HepG2 (cell line): Measurements from ENCODE around the gene CYB5D1. TPM values are rescaled to one million over a fixed set of nuclear protein-coding genes. Genes with fewer than 3 reads are reported as not detected.

Source experiments
- CHCHD3 ChIP-seq: sonication (generic); formaldehyde crosslinking; IDR thresholded peaks from 2 replicates; pipeline ENCODE4 v1.8.0; 2022; ENCODE audit warnings: mild to moderate bottlenecking, missing genetic modification reagents, moderate library complexity
- CSRNP1 ChIP-seq: sonication (generic); formaldehyde crosslinking; IDR thresholded peaks from 2 replicates; pipeline ENCODE4 v1.8.1; 2023; ENCODE audit warnings: mild to moderate bottlenecking, missing genetic modification reagents
- FOXA1 ChIP-seq, 2 experiments: fragments of 450-650 bp in 1 of 2; sonication (generic) in 1 of 2; formaldehyde crosslinking in 1 of 2; IDR thresholded peaks; 2 replicates each; pipeline versions ENCODE4 v1.4.0 to v1.6.1; 2016 to 2020; ENCODE audit warnings: missing genetic modification reagents in 1 of 2
- HNRNPH1 ChIP-seq: fragments of 200-400 bp; formaldehyde crosslinking; optimal IDR thresholded peaks from 2 replicates; pipeline ENCODE3; 2017; ENCODE audit warnings: mild to moderate bottlenecking, low read depth, low read length
- HOXA3 ChIP-seq: sonication (generic); formaldehyde crosslinking; IDR thresholded peaks from 2 replicates; pipeline ENCODE4 v1.5.0; 2020; ENCODE audit warnings: missing genetic modification reagents
- IRX3 ChIP-seq: sonication (generic); formaldehyde crosslinking; IDR thresholded peaks from 2 replicates; pipeline ENCODE4 v1.8.1; 2023; ENCODE audit warnings: mild to moderate bottlenecking, low read depth, missing genetic modification reagents, borderline replicate concordance
- MZF1 ChIP-seq: sonication (generic); formaldehyde crosslinking; IDR thresholded peaks from 2 replicates; pipeline ENCODE4 v1.8.1; 2023; ENCODE audit warnings: mild to moderate bottlenecking, missing genetic modification reagents, borderline replicate concordance
- NFYB ChIP-seq: sonication (generic); formaldehyde crosslinking; IDR thresholded peaks from 2 replicates; pipeline ENCODE4 v1.4.0; 2020; ENCODE audit warnings: missing genetic modification reagents
- SKI ChIP-seq: fragments of 450-650 bp; IDR thresholded peaks from one replicate; pipeline ENCODE4 v1.6.1; 2018; ENCODE audit warnings: mild to moderate bottlenecking; ENCODE audit not compliant: partially characterized antibody
- SOX13 ChIP-seq, 3 experiments: fragments of 450-650 bp in 1 of 3; sonication (generic) in 1 of 3; formaldehyde crosslinking in 1 of 3; IDR thresholded peaks in 2 of 3; conservative IDR thresholded peaks in 1 of 3; 2 replicates each; pipeline versions ENCODE4 v1.5.0 to v1.6.1; 2016 to 2020; ENCODE audit warnings: antibody characterized with exemption in 1 of 3, mild to moderate bottlenecking in 1 of 3, missing compliant biosample characterization in 1 of 3, missing genetic modification reagents in 1 of 3, moderate library complexity in 1 of 3
- ZBTB10 ChIP-seq: sonication (generic); formaldehyde crosslinking; IDR thresholded peaks from 2 replicates; pipeline ENCODE4 v1.4.0; 2020; ENCODE audit warnings: missing genetic modification reagents, borderline replicate concordance
- ZBTB3 ChIP-seq: sonication (generic); formaldehyde crosslinking; IDR thresholded peaks from 2 replicates; pipeline ENCODE4 v1.4.0; 2020; ENCODE audit warnings: low read depth, mild to moderate bottlenecking, moderate library complexity, missing genetic modification reagents, borderline replicate concordance
- ZBTB34 ChIP-seq: sonication (generic); formaldehyde crosslinking; IDR thresholded peaks from 2 replicates; pipeline ENCODE4 v1.8.0; 2022; ENCODE audit warnings: mild to moderate bottlenecking, missing genetic modification reagents
- ZNF274 ChIP-seq: sonication (generic); formaldehyde crosslinking; IDR thresholded peaks from 2 replicates; pipeline ENCODE4 v1.5.1; 2020; ENCODE audit warnings: mild to moderate bottlenecking, missing genetic modification reagents
- ZNF780A ChIP-seq: sonication (generic); formaldehyde crosslinking; IDR thresholded peaks from 2 replicates; pipeline ENCODE4 v1.8.0; 2022; ENCODE audit warnings: mild to moderate bottlenecking, missing genetic modification reagents, moderate library complexity
- ZSCAN31 ChIP-seq: sonication (generic); formaldehyde crosslinking; IDR thresholded peaks from 2 replicates; pipeline ENCODE4 v1.5.0; 2020; ENCODE audit warnings: low read depth, mild to moderate bottlenecking, missing genetic modification reagents
- polyA plus RNA-seq, 8 experiments: library from polyadenylated mRNA; depleted of rRNA in 3 of 8; stranded (reverse) in 7 of 8; unstranded in 1 of 8; fragments of >200 nt; fragmentation: Illumina TruSeq in 4 of 8; extraction: Trizol in 4 of 8; gene quantifications; 2 replicates each; pipeline versions ENCODE4 v1.2.1 to v1.2.3, GENCODE V29; 2011 to 2016; ENCODE audit warnings: low read depth in 4 of 8, missing spikeins in 1 of 8, mixed read lengths in 1 of 8; ENCODE audit not compliant: insufficient read depth in 1 of 8
- total RNA-seq, 5 experiments: library from RNA; depleted of rRNA; stranded (reverse); fragments of >200 nt; fragmentation: Illumina TruSeq; extraction: Trizol; gene quantifications; 2 replicates each; pipeline ENCODE4 v1.2.3, GENCODE V29; 2016; ENCODE audit warnings: low read depth in 1 of 5
- TF ChIP-seq, protein P1 (sequence below): sonication (generic); formaldehyde crosslinking; IDR thresholded peaks from 2 replicates; pipeline ENCODE4 v1.4.0; 2020; ENCODE audit warnings: missing genetic modification reagents, low read depth, mild to moderate bottlenecking, borderline replicate concordance

Gene CYB5D1
- total and polyA plus RNA-seq, 2 of the 13 experiments (the other 11 are each of a cell fraction or from before 2014, with no cell fraction given), result 8.9 to 17.0 TPM

DNA sequence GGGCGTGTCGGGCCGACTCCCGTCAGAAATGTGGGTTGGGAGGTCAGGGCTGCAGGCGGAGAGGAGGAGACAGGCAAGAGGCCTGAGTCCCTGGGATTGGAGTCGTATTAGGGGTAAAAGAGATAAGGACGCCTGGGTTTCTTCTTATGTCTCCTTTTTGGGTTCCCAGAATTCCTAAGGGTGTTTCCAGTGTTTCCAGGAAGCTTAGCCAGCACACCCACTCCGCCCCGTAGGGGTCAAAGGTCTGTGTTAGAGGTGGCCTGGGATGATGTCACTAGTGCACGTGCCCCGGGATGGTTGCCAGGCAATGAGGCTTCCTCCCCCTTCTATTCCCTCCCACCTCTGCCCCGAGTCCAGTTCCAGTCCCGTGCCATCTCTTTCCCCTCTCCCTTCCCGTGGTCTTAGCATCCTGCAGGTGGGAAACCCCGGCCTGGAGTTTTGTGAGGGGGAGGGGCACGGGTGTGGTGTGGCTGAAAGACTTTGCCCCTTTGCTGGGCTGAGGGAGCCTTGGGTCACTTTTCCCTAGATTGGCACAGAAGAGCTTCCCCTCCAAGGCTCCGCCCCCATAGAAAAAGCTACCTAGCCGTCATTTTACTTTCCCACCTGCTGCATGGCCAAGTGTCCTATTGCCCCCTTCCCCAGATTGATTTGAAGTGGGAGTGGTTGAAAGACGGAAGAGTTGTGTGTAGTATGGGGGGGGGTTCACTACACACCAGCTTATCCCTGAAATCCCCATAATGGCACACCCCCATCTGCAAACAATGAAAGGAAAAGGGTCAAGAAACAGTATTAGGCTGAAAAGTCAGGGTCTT, 21.0 kb upstream of the CYB5D1 start (continued):
- TF ChIP-seq ZBTB34 (CRISPR knock-in tag) (peak; percentile 77; the same call in 1 of the 2 replicates), ZSCAN31 (CRISPR knock-in tag) (0 out of 2 replicates have a peak, but pooled peaks have one; percentile 33), ZBTB3 (peak; percentile 34; the same call in 1 of the 2 replicates), SOX13 (IDR thresholded peaks at IDR 0.05) (peak; percentile 78), SOX13 (CRISPR knock-in tag; conservative IDR thresholded peaks at IDR 0.05 in 1 of 2, IDR thresholded peaks at IDR 0.05 in 1 of 2) (peak in 1 of 2 experiments; percentile 82; a peak in 2 of 4 replicates), HNRNPH1 (no peak), CHCHD3 (no peak), NFYB (CRISPR knock-in tag) (peak; percentile 10; the same call in 1 of the 2 replicates), CSRNP1 (CRISPR knock-in tag) (0 out of 2 replicates have a peak, but pooled peaks have one; percentile 7), MZF1 (no peak), ZNF780A (CRISPR knock-in tag) (no peak; the same call in 1 of the 2 replicates), ZNF274 (CRISPR knock-in tag) (peak; percentile 7; the same call in 1 of the 2 replicates), HOXA3 (CRISPR knock-in tag) (peak; percentile 94), IRX3 (CRISPR knock-in tag) (no peak), FOXA1 (IDR thresholded peaks at IDR 0.05) (no peak), FOXA1 (CRISPR knock-in tag; IDR thresholded peaks at IDR 0.05) (no peak; the same call in none of the 2 replicates), ZBTB10 (CRISPR knock-in tag) (no peak; the same call in 1 of the 2 replicates), SKI (peak; percentile 96)
- TF ChIP-seq, protein P1, sequence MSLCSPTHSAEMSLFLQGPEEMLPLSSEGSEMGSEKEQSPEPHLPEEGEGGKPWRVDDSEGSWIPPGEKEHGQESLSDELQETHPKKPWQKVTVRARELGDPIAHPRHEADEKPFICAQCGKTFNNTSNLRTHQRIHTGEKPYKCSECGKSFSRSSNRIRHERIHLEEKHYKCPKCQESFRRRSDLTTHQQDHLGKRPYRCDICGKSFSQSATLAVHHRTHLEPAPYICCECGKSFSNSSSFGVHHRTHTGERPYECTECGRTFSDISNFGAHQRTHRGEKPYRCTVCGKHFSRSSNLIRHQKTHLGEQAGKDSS (CRISPR knock-in tag), result peak; percentile 92; the same call in 1 of the 2 replicates
